ENCODE measurements around the gene SLC25A1. TPM values are rescaled to one million over a fixed set of nuclear protein-coding genes. Genes with fewer than 3 reads are reported as not detected.

Gene SLC25A1
- total and polyA plus RNA-seq, 10 of the 15 experiments (the other 5 are each of a cell fraction or from before 2014, with no cell fraction given): 2.3 to 79.0 (median 30.3) TPM

GRCh38 chr22:19173047-19174035 lies 5.2 kb downstream of the SLC25A1 start:
- 41% methylated on average over 19 of the region's 19 CpGs for WGBS (ENCODE audit: insufficient coverage, insufficient replicate concordance, low lambda C conversion rate, missing lambda C conversion rate)
- H3K4me3 ChIP-seq: peak overlapping the region; percentile 95
- FAIRE-seq: no peak

More at GRCh38 chr22:19173047-19174035, 5.2 kb downstream of the SLC25A1 start:
- ChIA-PET RAD21 (ENCODE audit: unreplicated experiment) (interaction anchor here (0.6 to 1.0 kb wide), 3 partner anchors 29 to 285 kb away, joined by 3 to 4 read pairs (median 3); partner anchors contain the start of gene ESS2), POLR2A (no interaction called here), CTCF (interaction anchor here (1.2 to 2.1 kb wide), 2 partner anchors 29 to 67 kb away, joined by 3 to 15 read pairs; partner anchors contain the start of gene ESS2), SMC1A (ENCODE audit: uncharacterized antibody, unreplicated experiment) (interaction anchor here (1.0 kb wide), 1 partner anchor 16 kb away, joined by 3 read pairs; no protein-coding TSS in a partner anchor)
- peaks cover 31% of the 10 kb centered on the region for H3K4me1 ChIP-seq (ENCODE audit: control insufficient read depth, insufficient read depth, low read length)
- H3K36me3 ChIP-seq (ENCODE audit: control insufficient read depth in 2 of 2, insufficient read depth in 2 of 2, low read length in 1 of 2): peaks cover 0 to 1% of the 10 kb centered on the region in 2 experiments; a peak in 2 of 4 replicates
- peak overlapping the region; percentile 95 for H3K9ac ChIP-seq (ENCODE audit: control insufficient read depth, insufficient read depth, low read length)
- H3K27me3 ChIP-seq (replicated peaks in 1 of 2; ENCODE audit: control insufficient read depth in 2 of 2, insufficient read depth in 2 of 2, low read length in 1 of 2): peaks cover 5 to 11% of the 10 kb centered on the region in 2 experiments; a peak in 3 of 4 replicates
- H2AFZ ChIP-seq (ENCODE audit: control insufficient read depth, low read depth, low read length): no peak overlapping the region
- no peak overlapping the region; the same call in 1 of the 2 replicates for H3K27ac ChIP-seq (ENCODE audit: control insufficient read depth, insufficient read depth)
- in situ Hi-C loops (cut with MboI): no loop called here
- BruUV-seq (replicated peaks): no TSS peak
- DNase-seq (ENCODE audit: low read depth, low spot score) (no peak), ATAC-seq (no peak)
- TF ChIP-seq CHD1 (IDR thresholded peaks at IDR 0.05; ENCODE audit: low read depth, low read length): no peak
- TF ChIP-seq CREB1 (IDR thresholded peaks at IDR 0.05; ENCODE audit: low read depth): no peak
- TF ChIP-seq NKRF (conservative IDR thresholded peaks at IDR 0.05): no peak
- no peak for TF ChIP-seq ETV6 (conservative IDR thresholded peaks at IDR 0.05 in 1 of 2, IDR thresholded peaks at IDR 0.05 in 1 of 2; ENCODE audit: borderline replicate concordance in 1 of 2, low read depth in 1 of 2)
- TF ChIP-seq MEF2A (IDR thresholded peaks at IDR 0.05; ENCODE audit: insufficient read depth, low read depth, low read length): no peak
- no peak for TF ChIP-seq MTA2 (IDR thresholded peaks at IDR 0.05; ENCODE audit: low read depth)
- TF ChIP-seq E2F8 (IDR thresholded peaks at IDR 0.05; ENCODE audit: low read depth, partially characterized antibody): no peak
- TF ChIP-seq POLR2AphosphoS5 (IDR thresholded peaks at IDR 0.05; ENCODE audit: low read length): peak; percentile 5; the same call in 1 of the 2 replicates
- TF ChIP-seq POLR2A (IDR thresholded peaks at IDR 0.05; ENCODE audit: low read depth, low read length): peak; percentile 17; the same call in 1 of the 2 replicates
- no peak for TF ChIP-seq SPI1 (IDR thresholded peaks at IDR 0.05; ENCODE audit: borderline replicate concordance, insufficient read depth, low read depth, low read length)
- no peak for TF ChIP-seq IRF3 (IDR thresholded peaks at IDR 0.05)
- no peaks in the 10 kb centered on the region for H4K20me1 ChIP-seq (ENCODE audit: control insufficient read depth, insufficient read depth)
- peaks cover 49% of the 10 kb centered on the region for H3K79me2 ChIP-seq (ENCODE audit: control insufficient read depth, insufficient read depth, low read length)
- peak overlapping the region; percentile 89 for H3K4me2 ChIP-seq (ENCODE audit: control insufficient read depth, insufficient read depth)
- H3K9me3 ChIP-seq (replicated peaks; ENCODE audit: control insufficient read depth, insufficient read depth, low read length): no peaks in the 10 kb centered on the region
- intact Hi-C loops (cut with micrococcal nuclease; ENCODE audit: unreplicated experiment): no loop called here

All from GM12878 (cell line).